NCI-H446 (cell line): ENCODE data around the gene FAM110D.
A peak's percentile ranks its signal among the peaks of the same experiment; 100 is the strongest.

ENCODE experiments used
- DNase-seq, 2 experiments: peaks; one replicate each; lab custom pipeline; 2025; lab: John Stamatoyannopoulos, UW

The FAM110D gene

GRCh38 chr1:26163684-26164035 lies 4.8 kb downstream of the FAM110D start:
- no peak for DNase-seq

GRCh38 chr1:26164036-26164860 lies 5.4 kb downstream of the FAM110D start:
- no peak for DNase-seq

GRCh38 chr1:26164861-26165842 lies 6.3 kb downstream of the FAM110D start:
- no peak for DNase-seq

- DNase-seq, result no peak
Measured at GRCh38 chr1:26166719-26167281, 7.9 kb downstream of the FAM110D start.

GRCh38 chr1:26168410-26169197 lies 9.7 kb downstream of the FAM110D start, which contains the start of gene C1orf232:
TSS of gene C1orf232 (minus strand) at chr1:26168963. CDS start at chr1:26168499, 464 bp downstream.
- peak in 1 of 2 experiments; percentile 58 for DNase-seq

- DNase-seq, result no peak
Measured at GRCh38 chr1:26169198-26169554, 10.3 kb downstream of the FAM110D start.

GRCh38 chr1:26169669-26170471 lies 11.0 kb downstream of the FAM110D start, which contains the start of gene ZNF593:
TSS of gene ZNF593 (plus strand) at chr1:26169908. CDS start at chr1:26169984, 76 bp downstream.
- DNase-seq, result peak; percentile 85 to 96

- no peak for DNase-seq
Measured at GRCh38 chr1:26170472-26170821, 11.6 kb downstream of the FAM110D start.

GRCh38 chr1:26171084-26172072 lies 12.5 kb downstream of the FAM110D start, which contains the start of gene ZNF593OS:
TSS of gene ZNF593OS (minus strand) at chr1:26171832. CDS start at chr1:26171661, 171 bp downstream.
- no peak for DNase-seq

GRCh38 chr1:26175346-26175745 lies 16.5 kb downstream of the FAM110D start:
- DNase-seq, result no peak

GRCh38 chr1:26177182-26177684 lies 18.4 kb downstream of the FAM110D start, which contains the start of gene CNKSR1:
TSS of gene CNKSR1 (plus strand) at chr1:26177491. CDS start at chr1:26177548, 57 bp downstream.
- no peak for DNase-seq

GRCh38 chr1:26180010-26180506 lies 21.2 kb downstream of the FAM110D start:
- DNase-seq, result no peak

GRCh38 chr1:26181586-26182382 lies 22.9 kb downstream of the FAM110D start:
- no peak for DNase-seq

GRCh38 chr1:26182383-26182696 lies 23.5 kb downstream of the FAM110D start:
- DNase-seq, result no peak

- DNase-seq, result no peak
Measured at GRCh38 chr1:26184086-26184485, 25.2 kb downstream of the FAM110D start.

GRCh38 chr1:26184883-26185282 lies 26.0 kb downstream of the FAM110D start:
- no peak for DNase-seq

GRCh38 chr1:26187882-26188281 lies 29.0 kb downstream of the FAM110D start:
- no peak for DNase-seq

GRCh38 chr1:26188477-26188876 lies 29.6 kb downstream of the FAM110D start:
- DNase-seq, result no peak
